H9 (cell line): Measurements from ENCODE around the gene TMCO6. TPM values are rescaled to one million over a fixed set of nuclear protein-coding genes. Genes with fewer than 3 reads are reported as not detected.

ENCODE experiments used
- DNase-seq: peaks from one replicate; pipeline ENCODE4 v3.0.0-alpha.2; 2017
- H2AFZ ChIP-seq: one replicate; pipeline ENCODE4 v1.6.1; 2013; ENCODE audit warnings: mild to moderate bottlenecking, low read length, control low read depth, moderate library complexity
- H2AK5ac ChIP-seq: 2 replicates; pipeline ENCODE4 v1.6.1; 2013; ENCODE audit warnings: low read length, control low read depth, mixed read lengths; ENCODE audit not compliant: insufficient read length
- H2BK120ac ChIP-seq: one replicate; pipeline ENCODE4 v1.6.1; 2013; ENCODE audit warnings: low read depth, mild to moderate bottlenecking, low read length, control low read depth, inconsistent platforms; ENCODE audit not compliant: poor library complexity, severe bottlenecking
- H2BK12ac ChIP-seq: 2 replicates; pipeline ENCODE4 v1.6.1; 2013; ENCODE audit warnings: low read length, control low read depth, mixed read lengths, low read depth; ENCODE audit not compliant: insufficient read length
- H2BK15ac ChIP-seq: 2 replicates; pipeline ENCODE4 v1.6.1; 2013; ENCODE audit warnings: low read depth, low read length, control low read depth
- H2BK20ac ChIP-seq: one replicate; pipeline ENCODE4 v1.6.1; 2013; ENCODE audit warnings: low read depth, mild to moderate bottlenecking, low read length, control low read depth, inconsistent platforms; ENCODE audit not compliant: poor library complexity, severe bottlenecking
- H2BK5ac ChIP-seq: 2 replicates; pipeline ENCODE4 v1.6.1; 2013; ENCODE audit warnings: low read length, control low read depth, mixed read lengths; ENCODE audit not compliant: insufficient read length
- H3K14ac ChIP-seq: 2 replicates; pipeline ENCODE4 v1.6.1; 2013; ENCODE audit warnings: low read length, control low read depth; ENCODE audit not compliant: insufficient read depth
- H3K18ac ChIP-seq: 2 replicates; pipeline ENCODE4 v1.6.1; 2013; ENCODE audit warnings: low read depth, mild to moderate bottlenecking, mixed read lengths, low read length, control low read depth; ENCODE audit not compliant: insufficient read length
- H3K23ac ChIP-seq: 2 replicates; pipeline ENCODE4 v1.6.1; 2013; ENCODE audit warnings: low read length, control low read depth, mixed read lengths, low read depth; ENCODE audit not compliant: insufficient read length
- H3K23me2 ChIP-seq: 2 replicates; pipeline ENCODE4 v1.6.1; 2013; ENCODE audit warnings: low read depth, mild to moderate bottlenecking, mixed read lengths, low read length, control low read depth; ENCODE audit not compliant: insufficient read length, poor library complexity, severe bottlenecking
- H3K27ac ChIP-seq: 2 replicates; pipeline ENCODE4 v1.5.1; 2013; ENCODE audit warnings: low read length, control low read depth, mixed read lengths, low read depth; ENCODE audit not compliant: insufficient read length
- H3K27me3 ChIP-seq: 2 replicates; pipeline ENCODE4 v1.6.1; 2013; ENCODE audit warnings: low read length, control low read depth, inconsistent platforms; ENCODE audit not compliant: insufficient read depth
- H3K4ac ChIP-seq: 2 replicates; pipeline ENCODE4 v1.6.1; 2013; ENCODE audit warnings: low read depth, mild to moderate bottlenecking, control low read depth, inconsistent platforms, low read length, moderate library complexity
- H3K4me1 ChIP-seq: 2 replicates; pipeline ENCODE4 v1.6.1; 2013; ENCODE audit warnings: low read length, control low read depth, inconsistent platforms; ENCODE audit not compliant: insufficient read depth
- H3K4me2 ChIP-seq: 2 replicates; pipeline ENCODE4 v1.6.1; 2013; ENCODE audit warnings: low read length, control low read depth, mixed read lengths; ENCODE audit not compliant: insufficient read length, insufficient read depth
- H3K56ac ChIP-seq: 2 replicates; pipeline ENCODE4 v1.6.1; 2013; ENCODE audit warnings: low read depth, mild to moderate bottlenecking, mixed read lengths, low read length, control low read depth; ENCODE audit not compliant: insufficient read length
- H3K79me1 ChIP-seq: 2 replicates; pipeline ENCODE4 v1.6.1; 2013; ENCODE audit warnings: low read depth, mild to moderate bottlenecking, moderate library complexity, low read length, control low read depth, inconsistent platforms; ENCODE audit not compliant: insufficient read depth, poor library complexity, severe bottlenecking
- H3K79me2 ChIP-seq: 2 replicates; pipeline ENCODE4 v1.6.1; 2013; ENCODE audit warnings: low read length, control low read depth, inconsistent platforms; ENCODE audit not compliant: insufficient read depth
- H3K9ac ChIP-seq: 2 replicates; pipeline ENCODE4 v1.6.1; 2013; ENCODE audit warnings: low read length, control low read depth, mixed read lengths; ENCODE audit not compliant: insufficient read length; ENCODE audit errors: extremely low read depth
- H3K9me3 ChIP-seq: one replicate; pipeline ENCODE4 v1.6.1; 2013; ENCODE audit warnings: low read depth, low read length, inconsistent platforms; ENCODE audit not compliant: control insufficient read depth
- H3T11ph ChIP-seq: one replicate; pipeline ENCODE4 v1.6.1; 2013; ENCODE audit warnings: mild to moderate bottlenecking, low read length, control low read depth, inconsistent platforms
- H4K20me1 ChIP-seq: one replicate; pipeline ENCODE4 v1.6.1; 2013; ENCODE audit not compliant: control insufficient read depth, insufficient read length, insufficient read depth
- H4K5ac ChIP-seq: 2 replicates; pipeline ENCODE4 v1.6.1; 2013; ENCODE audit warnings: low read depth, mild to moderate bottlenecking, mixed read lengths, low read length, control low read depth; ENCODE audit not compliant: insufficient read length
- H4K8ac ChIP-seq: replicated peaks from 2 replicates; pipeline ENCODE4 v1.6.1; 2013; ENCODE audit warnings: low read length, control low read depth, mixed read lengths, low read depth; ENCODE audit not compliant: insufficient read length
- H4K91ac ChIP-seq: 2 replicates; pipeline ENCODE4 v1.6.1; 2013; ENCODE audit warnings: low read depth, mild to moderate bottlenecking, moderate library complexity, mixed read lengths, low read length, control low read depth; ENCODE audit not compliant: insufficient read length
- H3K27ac Mint-ChIP-seq, 3 experiments: 2 replicates in 2 of 3; 3 replicates in 1 of 3; pipeline ENCODE4 v1.8.0; 2020 to 2021; ENCODE audit warnings: mixed read lengths in 3 of 3, mild to moderate bottlenecking in 1 of 3, moderate library complexity in 1 of 3
- H3K27me3 Mint-ChIP-seq: 2 replicates; pipeline ENCODE4 v1.8.0; 2021; ENCODE audit warnings: low read depth, mild to moderate bottlenecking, moderate library complexity, mixed read lengths
- H3K36me3 Mint-ChIP-seq, 3 experiments: 2 replicates in 2 of 3; 3 replicates in 1 of 3; pipeline ENCODE4 v1.8.0; 2020 to 2021; ENCODE audit warnings: low read depth in 3 of 3, mixed read lengths in 3 of 3; ENCODE audit not compliant: insufficient read depth in 1 of 3
- H3K4me1 Mint-ChIP-seq, 2 experiments: 2 replicates each; pipeline ENCODE4 v1.8.0; 2020; ENCODE audit warnings: mixed read lengths in 2 of 2
- H3K4me3 Mint-ChIP-seq, 2 experiments: 2 replicates in 1 of 2; 3 replicates in 1 of 2; pipeline ENCODE4 v1.8.0; 2020 to 2021; ENCODE audit warnings: mild to moderate bottlenecking in 2 of 2, mixed read lengths in 2 of 2, moderate library complexity in 1 of 2
- H3K9me3 Mint-ChIP-seq, 2 experiments: 2 replicates in 1 of 2; 3 replicates in 1 of 2; pipeline ENCODE4 v1.8.0; 2020; ENCODE audit warnings: mild to moderate bottlenecking in 2 of 2, mixed read lengths in 2 of 2, moderate library complexity in 1 of 2
- WGBS: extraction: QIAGEN DNeasy Blood & Tissue Kit; methylation state at CpG from one replicate; pipeline ENCODE4 v1.1.7; 2013; ENCODE audit warnings: missing lambda C conversion rate, low lambda C conversion rate, mixed read lengths; ENCODE audit not compliant: insufficient read length; ENCODE audit errors: extremely low coverage; 5-methylcytosine and 5-hydroxymethylcytosine counted together
- total RNA-seq: library from RNA; stranded (reverse); gene quantifications from 2 replicates; pipeline ENCODE4 v1.2.1, GENCODE V29; 2021
- TF ChIP-seq, protein P1 (sequence below): fragments of 200-600 bp; sonication (generic); conservative IDR thresholded peaks from 3 replicates; pipeline ENCODE4 v1.8.0; 2021; ENCODE audit warnings: antibody characterized with exemption, mild to moderate bottlenecking

The TMCO6 gene
- total RNA-seq, 1 experiment from 2014 or later: 39.3 TPM

DNA sequence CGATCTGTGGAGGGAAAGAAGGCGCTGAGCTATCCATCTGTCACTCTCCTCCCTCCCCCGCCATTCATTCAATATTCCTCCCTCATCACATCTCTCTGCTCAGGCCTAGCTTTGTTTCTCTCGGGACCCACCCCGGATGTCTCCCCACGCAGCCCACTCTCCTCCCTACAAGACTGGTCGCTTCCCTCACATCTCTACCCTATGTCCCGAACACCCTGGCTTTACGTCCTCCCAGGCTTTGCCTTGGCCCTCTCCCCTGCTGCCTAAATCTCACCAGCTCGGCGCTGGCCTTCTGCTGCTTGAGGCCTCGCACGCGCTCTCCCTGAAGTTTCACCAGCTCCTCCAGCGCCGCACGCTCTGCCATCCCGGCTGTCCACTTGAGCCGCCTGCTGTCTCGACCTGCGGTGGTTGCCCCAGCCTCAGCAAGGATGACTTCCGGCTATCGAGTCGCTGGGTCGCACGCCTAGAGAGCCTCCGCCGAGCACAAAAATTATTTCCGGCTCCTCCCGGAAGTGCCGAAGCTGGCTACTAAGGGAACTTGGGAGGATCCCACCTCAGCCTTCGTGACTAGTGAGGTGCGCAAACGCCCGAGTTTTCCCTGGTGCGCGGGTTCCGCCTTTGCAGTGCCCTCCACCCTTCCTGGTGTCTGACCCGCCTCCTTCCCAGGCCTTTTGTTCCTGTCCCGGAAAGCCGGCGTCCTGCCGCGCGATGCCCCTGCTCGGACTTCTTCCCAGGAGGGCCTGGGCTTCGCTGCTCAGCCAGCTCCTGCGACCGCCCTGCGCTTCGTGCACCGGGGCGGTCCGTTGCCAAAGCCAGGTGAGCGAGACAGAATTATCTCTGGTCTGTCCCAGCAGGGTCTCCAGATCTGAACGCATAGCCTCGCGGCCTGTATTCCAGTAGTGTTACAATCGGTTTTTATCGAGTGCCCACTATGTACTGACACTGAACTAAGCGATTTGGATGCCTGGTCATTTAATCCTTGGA is 52.0 kb downstream of the TMCO6 start, which contains the start of the genes HARS1 and HARS2:
TSS of gene HARS1 (minus strand) at position 430 of the 984 bp plus-strand sequence. CDS start at position 364, 66 bp downstream.
TSS of gene HARS2 (plus strand) at position 515 of the 984 bp plus-strand sequence. CDS start at position 709, 194 bp downstream.
- Mint-ChIP-seq H3K4me3 (peak within 1 kb of the TSS; percentile 100), H3K4me1 (peaks cover 11 to 18% of the 10 kb centered on the region in 2 experiments), H3K27ac (peak within 1 kb of the TSS; percentile 96 to 98 (median 96)), H3K36me3 (peaks cover 11 to 45% (median 34%) of the 10 kb centered on the region in 3 experiments; a peak in 6 of 7 replicates), H3K9me3 (no peaks in the 10 kb centered on the region), H3K27me3 (no peaks in the 10 kb centered on the region)
- Histone ChIP-seq H2BK15ac (no peak within 1 kb of the TSS), H2BK20ac (no peak within 1 kb of the TSS), H3K56ac (no peak within 1 kb of the TSS), H4K8ac (no peak within 1 kb of the TSS), H3K4me1 (no peaks in the 10 kb centered on the region), H3K79me2 (peaks cover 9% of the 10 kb centered on the region; the same call in 1 of the 2 replicates), H2AFZ (no peak within 1 kb of the TSS), H2BK120ac (no peak within 1 kb of the TSS), H4K20me1 (no peaks in the 10 kb centered on the region), H3K27me3 (no peaks in the 10 kb centered on the region), H3K79me1 (peaks cover 3% of the 10 kb centered on the region), H3K18ac (peak within 1 kb of the TSS; percentile 22), H4K5ac (no peak within 1 kb of the TSS), H3K27ac (peak within 1 kb of the TSS; percentile 7), H3K23me2 (peaks cover 6% of the 10 kb centered on the region), H2BK5ac (no peak within 1 kb of the TSS), H3K4me2 (peak within 1 kb of the TSS; percentile 90), H2BK12ac (no peak within 1 kb of the TSS), H3K9ac (peak within 1 kb of the TSS; percentile 81), H3T11ph (no peak within 1 kb of the TSS), H4K91ac (no peak within 1 kb of the TSS), H3K4ac (no peak within 1 kb of the TSS), H3K14ac (0 out of 2 replicates have a peak within 1 kb of the TSS, but pooled peaks have one; percentile 49), H3K23ac (no peak within 1 kb of the TSS), H3K9me3 (no peaks in the 10 kb centered on the region), H2AK5ac (no peak within 1 kb of the TSS)
- peak; percentile 95 for DNase-seq
- TF ChIP-seq, protein P1, sequence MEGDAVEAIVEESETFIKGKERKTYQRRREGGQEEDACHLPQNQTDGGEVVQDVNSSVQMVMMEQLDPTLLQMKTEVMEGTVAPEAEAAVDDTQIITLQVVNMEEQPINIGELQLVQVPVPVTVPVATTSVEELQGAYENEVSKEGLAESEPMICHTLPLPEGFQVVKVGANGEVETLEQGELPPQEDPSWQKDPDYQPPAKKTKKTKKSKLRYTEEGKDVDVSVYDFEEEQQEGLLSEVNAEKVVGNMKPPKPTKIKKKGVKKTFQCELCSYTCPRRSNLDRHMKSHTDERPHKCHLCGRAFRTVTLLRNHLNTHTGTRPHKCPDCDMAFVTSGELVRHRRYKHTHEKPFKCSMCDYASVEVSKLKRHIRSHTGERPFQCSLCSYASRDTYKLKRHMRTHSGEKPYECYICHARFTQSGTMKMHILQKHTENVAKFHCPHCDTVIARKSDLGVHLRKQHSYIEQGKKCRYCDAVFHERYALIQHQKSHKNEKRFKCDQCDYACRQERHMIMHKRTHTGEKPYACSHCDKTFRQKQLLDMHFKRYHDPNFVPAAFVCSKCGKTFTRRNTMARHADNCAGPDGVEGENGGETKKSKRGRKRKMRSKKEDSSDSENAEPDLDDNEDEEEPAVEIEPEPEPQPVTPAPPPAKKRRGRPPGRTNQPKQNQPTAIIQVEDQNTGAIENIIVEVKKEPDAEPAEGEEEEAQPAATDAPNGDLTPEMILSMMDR: no peak
- WGBS: no CpG with 5 or more reads among the region's 61 CpGs
